Cerebellar nuclear complex (tissue), 1 donor: ENCODE data around the gene MED31.
"Not testable (repeated sequence)": the region's sequence is repeated elsewhere in the genome, so short reads cannot be mapped to it uniquely, and the experiment has no call there.

Source experiments
- DNase-seq, 2 experiments: peaks; one replicate each; lab custom pipeline; 2025; lab: John Stamatoyannopoulos, UW

The MED31 gene

GRCh38 chr17:6651354-6651918 is at the start of gene MED31, which contains the start of gene C17orf100:
TSS of gene MED31 (minus strand) at chr17:6651605. CDS start at chr17:6651528, 77 bp downstream.
TSS of gene C17orf100 (plus strand) at chr17:6651762. CDS start at chr17:6651914, 152 bp downstream.
- DNase-seq, result peak; percentile 59 to 71

GRCh38 chr17:6700948-6701307 is 49.5 kb upstream of the MED31 start:
- no peak for DNase-seq

GRCh38 chr17:6699997-6700947 is 48.9 kb upstream of the MED31 start:
- no peak for DNase-seq

- no peak for DNase-seq
Observed at GRCh38 chr17:6698004-6698403, 46.6 kb upstream of the MED31 start.

GRCh38 chr17:6696906-6697305 is 45.5 kb upstream of the MED31 start:
- DNase-seq, result no peak

- no peak for DNase-seq
Observed at GRCh38 chr17:6695565-6695964, 44.2 kb upstream of the MED31 start.

- no peak for DNase-seq
Observed at GRCh38 chr17:6695051-6695450, 43.6 kb upstream of the MED31 start.

- not testable (repeated sequence) for DNase-seq
Observed at GRCh38 chr17:6691958-6692357, 40.6 kb upstream of the MED31 start.

GRCh38 chr17:6691546-6691945 is 40.1 kb upstream of the MED31 start:
- DNase-seq, result no peak

- DNase-seq, result no peak
Observed at GRCh38 chr17:6690641-6691040, 39.2 kb upstream of the MED31 start.

GRCh38 chr17:6688944-6689343 is 37.5 kb upstream of the MED31 start:
- no peak for DNase-seq

- DNase-seq, result no peak
Observed at GRCh38 chr17:6686026-6686425, 34.6 kb upstream of the MED31 start.

- DNase-seq, result no peak
Observed at GRCh38 chr17:6684881-6685767, 33.7 kb upstream of the MED31 start.

- DNase-seq, result no peak
Observed at GRCh38 chr17:6684460-6684783, 33.0 kb upstream of the MED31 start.

- DNase-seq, result no peak
Observed at GRCh38 chr17:6683730-6684459, 32.5 kb upstream of the MED31 start.

- no peak for DNase-seq
Observed at GRCh38 chr17:6683081-6683684, 31.8 kb upstream of the MED31 start.

GRCh38 chr17:6682339-6682738 is 30.9 kb upstream of the MED31 start:
- no peak for DNase-seq

- DNase-seq, result no peak
Observed at GRCh38 chr17:6681671-6682070, 30.3 kb upstream of the MED31 start.

- no peak for DNase-seq
Observed at GRCh38 chr17:6681176-6681575, 29.8 kb upstream of the MED31 start.

GRCh38 chr17:6679241-6679640 is 27.8 kb upstream of the MED31 start:
- no peak for DNase-seq

GRCh38 chr17:6677946-6678345 is 26.5 kb upstream of the MED31 start:
- DNase-seq, result no peak
